Immature natural killer cell (primary cell): ENCODE results near the gene LRRC4C. TPM values are rescaled to one million over a fixed set of nuclear protein-coding genes. Genes with fewer than 3 reads are reported as not detected.

ENCODE experiments used
- DNase-seq, 3 donors: peaks; one replicate each; pipeline ENCODE4 v3.0.0; 2022; ENCODE audit warnings: mixed read lengths in 1 of 3
- H3K27ac Mint-ChIP-seq, 6 donors: one replicate each; pipeline ENCODE4 v1.8.0; 2020; ENCODE audit warnings: mixed read lengths in 6 of 6, mild to moderate bottlenecking in 5 of 6, inconsistent platforms in 4 of 6, moderate library complexity in 3 of 6
- H3K27me3 Mint-ChIP-seq, 3 donors: one replicate each; pipeline ENCODE4 v1.8.0; 2020 to 2021; ENCODE audit warnings: low read depth in 3 of 3, mild to moderate bottlenecking in 3 of 3, mixed read lengths in 3 of 3, moderate library complexity in 3 of 3, inconsistent platforms in 1 of 3
- H3K36me3 Mint-ChIP-seq, 3 donors: one replicate each; pipeline ENCODE4 v1.8.0; 2020; ENCODE audit warnings: mixed read lengths in 3 of 3, inconsistent platforms in 2 of 3, mild to moderate bottlenecking in 2 of 3
- H3K4me1 Mint-ChIP-seq, 2 donors: one replicate each; pipeline ENCODE4 v1.8.0; 2020; ENCODE audit warnings: inconsistent platforms in 2 of 2, mild to moderate bottlenecking in 2 of 2, mixed read lengths in 2 of 2, moderate library complexity in 1 of 2
- H3K4me3 Mint-ChIP-seq, 5 donors: one replicate each; pipeline ENCODE4 v1.8.0; 2020; ENCODE audit warnings: mild to moderate bottlenecking in 5 of 5, mixed read lengths in 5 of 5, inconsistent platforms in 3 of 5, moderate library complexity in 3 of 5
- H3K9me3 Mint-ChIP-seq, 6 donors: one replicate each; pipeline ENCODE4 v1.8.0; 2020; ENCODE audit warnings: mild to moderate bottlenecking in 6 of 6, mixed read lengths in 6 of 6, inconsistent platforms in 4 of 6, moderate library complexity in 3 of 6
- polyA plus RNA-seq, 3 donors: library from polyadenylated mRNA; unstranded; fragments of 300-500 nt; fragmentation: Illumina TruSeq; gene quantifications; one replicate each; pipeline ENCODE4 v1.2.3, GENCODE V29; 2021

LRRC4C gene
- polyA plus RNA-seq, 3 donors from 2014 or later, result not detected

GRCh38 chr11:41247621-41248020 is 211.8 kb downstream of the LRRC4C start:
- H3K27me3 Mint-ChIP-seq, result peaks cover 0 to 5% (median 0%) of the 10 kb centered on the region in 3 donors
- peaks cover 0 to 8% (median 0%) of the 10 kb centered on the region in 3 donors for H3K36me3 Mint-ChIP-seq
- DNase-seq, result no peak
- no peak overlapping the region for H3K4me3 Mint-ChIP-seq
- H3K4me1 Mint-ChIP-seq, result no peaks in the 10 kb centered on the region
- peaks cover 10 to 70% (median 27%) of the 10 kb centered on the region in 6 donors for H3K9me3 Mint-ChIP-seq
- H3K27ac Mint-ChIP-seq, result no peak overlapping the region

GRCh38 chr11:41246399-41246745 is 213.1 kb downstream of the LRRC4C start:
- peaks cover 0 to 3% (median 0%) of the 10 kb centered on the region in 3 donors for H3K27me3 Mint-ChIP-seq
- no peaks in the 10 kb centered on the region for H3K4me1 Mint-ChIP-seq
- H3K9me3 Mint-ChIP-seq, result peaks cover 7 to 62% (median 26%) of the 10 kb centered on the region in 6 donors
- H3K4me3 Mint-ChIP-seq, result no peak overlapping the region
- no peak for DNase-seq
- H3K36me3 Mint-ChIP-seq, result peaks cover 0 to 8% (median 0%) of the 10 kb centered on the region in 3 donors
- no peak overlapping the region for H3K27ac Mint-ChIP-seq

- Mint-ChIP-seq H3K4me3 (no peak overlapping the region), H3K9me3 (peaks cover 5 to 62% (median 25%) of the 10 kb centered on the region in 6 donors), H3K27ac (no peak overlapping the region), H3K27me3 (peaks cover 0 to 3% (median 0%) of the 10 kb centered on the region in 3 donors), H3K4me1 (no peaks in the 10 kb centered on the region), H3K36me3 (peaks cover 0 to 8% (median 0%) of the 10 kb centered on the region in 3 donors)
- no peak for DNase-seq
These were observed 213.6 kb downstream of the LRRC4C start for GRCh38 chr11:41245704-41246398.

- peaks cover 0 to 8% (median 0%) of the 10 kb centered on the region in 3 donors for H3K36me3 Mint-ChIP-seq
- H3K4me3 Mint-ChIP-seq, result no peak overlapping the region
- H3K27me3 Mint-ChIP-seq, result peaks cover 0 to 3% (median 0%) of the 10 kb centered on the region in 3 donors
- no peaks in the 10 kb centered on the region for H3K4me1 Mint-ChIP-seq
- H3K27ac Mint-ChIP-seq, result no peak overlapping the region
- no peak for DNase-seq
- peaks cover 8 to 64% (median 23%) of the 10 kb centered on the region in 6 donors for H3K9me3 Mint-ChIP-seq
These were observed 214.3 kb downstream of the LRRC4C start for GRCh38 chr11:41245184-41245583.

GRCh38 chr11:41237382-41237781 is 222.1 kb downstream of the LRRC4C start:
- Mint-ChIP-seq H3K9me3 (peaks cover 8 to 50% (median 14%) of the 10 kb centered on the region in 6 donors), H3K27ac (no peak overlapping the region), H3K4me1 (no peaks in the 10 kb centered on the region), H3K27me3 (no peaks in the 10 kb centered on the region), H3K36me3 (no peaks in the 10 kb centered on the region), H3K4me3 (no peak overlapping the region)
- no peak for DNase-seq

GRCh38 chr11:41235668-41236067 is 223.8 kb downstream of the LRRC4C start:
- no peaks in the 10 kb centered on the region for H3K4me1 Mint-ChIP-seq
- no peaks in the 10 kb centered on the region for H3K27me3 Mint-ChIP-seq
- H3K4me3 Mint-ChIP-seq, result no peak overlapping the region
- H3K9me3 Mint-ChIP-seq, result peaks cover 7 to 43% (median 13%) of the 10 kb centered on the region in 6 donors
- no peaks in the 10 kb centered on the region for H3K36me3 Mint-ChIP-seq
- no peak overlapping the region for H3K27ac Mint-ChIP-seq
- DNase-seq, result no peak

- peaks cover 15 to 73% (median 37%) of the 10 kb centered on the region in 6 donors for H3K9me3 Mint-ChIP-seq
- no peaks in the 10 kb centered on the region for H3K4me1 Mint-ChIP-seq
- no peaks in the 10 kb centered on the region for H3K27me3 Mint-ChIP-seq
These were observed 233.4 kb downstream of the LRRC4C start for GRCh38 chr11:41225856-41226633.

GRCh38 chr11:41222236-41222635 is 237.2 kb downstream of the LRRC4C start:
- DNase-seq, result no peak
- H3K4me3 Mint-ChIP-seq, result no peak overlapping the region
- H3K27ac Mint-ChIP-seq, result no peak overlapping the region
- H3K36me3 Mint-ChIP-seq, result no peaks in the 10 kb centered on the region
- H3K27me3 Mint-ChIP-seq, result no peaks in the 10 kb centered on the region
- peaks cover 10 to 58% (median 24%) of the 10 kb centered on the region in 6 donors for H3K9me3 Mint-ChIP-seq
- H3K4me1 Mint-ChIP-seq, result no peaks in the 10 kb centered on the region

More at GRCh38 chr11:41225856-41226633, 233.4 kb downstream of the LRRC4C start:
- Mint-ChIP-seq H3K4me3 (no peak overlapping the region), H3K27ac (no peak overlapping the region), H3K36me3 (no peaks in the 10 kb centered on the region)
- no peak for DNase-seq

- DNase-seq, result no peak
- H3K4me3 Mint-ChIP-seq, result no peak overlapping the region
- peaks cover 0 to 6% (median 0%) of the 10 kb centered on the region in 3 donors for H3K36me3 Mint-ChIP-seq
- H3K9me3 Mint-ChIP-seq, result peaks cover 7 to 53% (median 13%) of the 10 kb centered on the region in 6 donors
- no peak overlapping the region for H3K27ac Mint-ChIP-seq
- peaks cover 0 to 2% (median 0%) of the 10 kb centered on the region in 3 donors for H3K27me3 Mint-ChIP-seq
- H3K4me1 Mint-ChIP-seq, result no peaks in the 10 kb centered on the region
These were observed 253.1 kb downstream of the LRRC4C start for GRCh38 chr11:41206388-41206787.

- DNase-seq, result no peak
- H3K4me3 Mint-ChIP-seq, result no peak overlapping the region
- no peak overlapping the region for H3K27ac Mint-ChIP-seq
- peaks cover 0 to 5% (median 0%) of the 10 kb centered on the region in 3 donors for H3K36me3 Mint-ChIP-seq
- H3K27me3 Mint-ChIP-seq, result peaks cover 0 to 2% (median 0%) of the 10 kb centered on the region in 3 donors
- no peaks in the 10 kb centered on the region for H3K4me1 Mint-ChIP-seq
- H3K9me3 Mint-ChIP-seq, result peaks cover 3 to 51% (median 18%) of the 10 kb centered on the region in 6 donors
These were observed 258.3 kb downstream of the LRRC4C start for GRCh38 chr11:41201156-41201555.

- DNase-seq, result no peak
- Mint-ChIP-seq H3K27ac (no peak overlapping the region), H3K9me3 (peaks cover 12 to 55% (median 26%) of the 10 kb centered on the region in 6 donors), H3K36me3 (no peaks in the 10 kb centered on the region), H3K4me1 (no peaks in the 10 kb centered on the region), H3K4me3 (no peak overlapping the region), H3K27me3 (no peaks in the 10 kb centered on the region)
These were observed 268.9 kb downstream of the LRRC4C start for GRCh38 chr11:41190437-41191082.

GRCh38 chr11:41189701-41190436 is 269.6 kb downstream of the LRRC4C start:
- H3K27me3 Mint-ChIP-seq, result peaks cover 0 to 2% (median 0%) of the 10 kb centered on the region in 3 donors
- DNase-seq, result no peak
- no peak overlapping the region for H3K27ac Mint-ChIP-seq
- H3K4me3 Mint-ChIP-seq, result no peak overlapping the region
- no peaks in the 10 kb centered on the region for H3K36me3 Mint-ChIP-seq
- peaks cover 13 to 54% (median 27%) of the 10 kb centered on the region in 6 donors for H3K9me3 Mint-ChIP-seq
- H3K4me1 Mint-ChIP-seq, result no peaks in the 10 kb centered on the region

GRCh38 chr11:41177791-41178190 is 281.7 kb downstream of the LRRC4C start:
- no peak overlapping the region for H3K27ac Mint-ChIP-seq
- peaks cover 0 to 3% (median 0%) of the 10 kb centered on the region in 3 donors for H3K36me3 Mint-ChIP-seq
- H3K9me3 Mint-ChIP-seq, result peaks cover 15 to 84% (median 30%) of the 10 kb centered on the region in 6 donors
- no peaks in the 10 kb centered on the region for H3K4me1 Mint-ChIP-seq
- DNase-seq, result no peak
- no peaks in the 10 kb centered on the region for H3K27me3 Mint-ChIP-seq
- H3K4me3 Mint-ChIP-seq, result no peak overlapping the region
